Retinal pigment epithelial cell (primary cell): Measurements from ENCODE around the gene SMAD7.

Experiments
- DNase-seq: peaks from one replicate; pipeline ENCODE4 v3.0.0-alpha.2; 2010; ENCODE audit warnings: low read depth
- H3K4me3 ChIP-seq: 2 replicates; pipeline ENCODE4 v1.5.1; 2011; ENCODE audit warnings: mild to moderate bottlenecking, low read length, control low read depth, moderate library complexity
- CTCF ChIP-seq: conservative IDR thresholded peaks from 2 replicates; pipeline ENCODE4 v1.5.1; 2011; ENCODE audit warnings: low read depth, low read length, control low read depth, inconsistent platforms

The SMAD7 gene

DNA sequence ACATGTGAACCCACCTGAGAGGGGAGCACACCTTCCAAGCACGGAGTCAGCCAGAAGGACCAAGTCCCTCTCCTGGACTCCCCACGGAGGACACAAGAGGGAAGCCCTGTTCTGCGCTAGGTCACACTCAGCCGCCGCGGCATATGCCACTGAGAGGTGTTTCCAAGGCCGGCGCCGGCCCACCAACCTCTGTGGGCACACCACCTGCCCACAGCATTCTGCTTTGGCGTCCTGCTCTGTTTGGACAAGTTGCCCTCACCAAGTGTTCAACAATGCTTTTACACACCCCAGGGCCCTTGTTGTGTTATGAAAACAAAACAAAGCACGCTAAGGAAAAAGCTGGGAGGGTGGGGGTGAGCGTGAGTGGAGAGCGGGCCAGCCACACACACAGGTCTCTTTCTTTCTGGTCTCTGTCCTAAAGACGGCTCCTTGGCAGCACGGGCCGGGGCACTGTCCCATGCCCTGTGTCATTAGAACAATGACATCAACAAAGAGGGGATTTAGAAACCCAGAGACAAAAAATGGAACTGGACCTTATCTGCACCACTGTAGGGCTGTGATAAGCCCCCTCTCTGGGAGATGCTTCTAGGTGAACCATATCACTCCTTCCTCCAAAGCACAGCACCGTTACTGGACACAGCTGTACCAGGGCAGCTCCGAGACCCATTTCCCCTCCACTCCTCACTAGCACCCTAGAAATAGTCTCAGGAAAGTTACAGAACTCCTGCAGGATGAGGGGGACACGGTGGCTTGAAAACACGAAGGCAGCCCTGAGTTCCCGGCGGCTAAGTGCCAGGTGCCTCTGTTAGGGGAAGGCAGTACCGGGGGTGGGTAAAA, 17.0 kb downstream of the SMAD7 start:
- DNase-seq, result no peak
- no peak overlapping the region for H3K4me3 ChIP-seq
- no peak for TF ChIP-seq CTCF

DNA sequence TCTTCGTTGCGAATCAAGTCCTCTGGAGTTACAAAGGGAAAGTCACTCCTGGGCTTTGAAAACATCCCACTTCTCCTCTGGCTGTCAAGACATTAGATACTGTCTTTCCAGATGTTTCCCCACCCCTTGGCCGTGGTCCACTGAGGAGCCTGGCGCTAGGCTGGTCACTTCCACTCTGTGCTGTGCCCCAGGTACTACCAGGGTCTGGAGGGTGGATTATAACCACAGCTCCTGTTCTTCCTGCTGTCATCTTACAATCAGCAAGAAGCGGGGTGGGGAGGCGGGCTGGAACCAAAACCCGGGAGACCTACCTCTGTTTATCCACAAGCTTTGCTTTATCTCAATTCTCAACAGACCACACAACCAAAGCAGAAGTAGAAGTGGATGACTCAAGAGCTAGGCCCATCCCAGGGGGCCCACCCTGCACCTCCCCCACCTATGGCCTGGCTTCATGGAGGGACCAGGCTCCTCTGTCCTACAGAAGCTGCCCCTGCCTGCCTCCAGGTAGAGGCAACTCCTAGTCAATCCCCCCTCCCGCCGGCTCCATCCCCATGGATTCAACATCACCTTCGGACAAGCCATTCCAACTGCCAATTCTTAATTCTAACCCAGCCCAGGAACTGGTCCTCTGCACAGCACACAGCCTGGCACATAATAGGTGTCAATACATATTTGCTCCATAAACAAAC, 17.8 kb downstream of the SMAD7 start:
- no peak overlapping the region for H3K4me3 ChIP-seq

DNA sequence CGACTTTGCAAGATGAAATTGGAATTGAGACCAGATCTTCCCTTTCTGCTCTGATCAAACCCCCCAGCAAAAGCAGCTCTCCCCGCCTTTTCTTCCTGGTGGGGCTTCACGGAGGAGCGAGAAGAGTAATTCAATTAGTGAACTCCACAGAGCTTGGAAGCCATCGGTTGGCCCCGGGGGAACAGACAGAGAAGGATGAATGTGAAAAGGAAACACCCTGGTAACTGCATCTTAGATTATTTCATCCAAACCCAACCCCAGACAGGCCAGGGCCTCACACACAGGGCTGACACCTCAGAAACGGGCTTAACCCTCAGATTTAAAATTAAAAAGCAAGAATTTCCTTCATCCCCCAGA, 18.3 kb downstream of the SMAD7 start:
- no peak for DNase-seq
- no peak for TF ChIP-seq CTCF
- no peak overlapping the region for H3K4me3 ChIP-seq

More for the DNA sequence above, 17.8 kb downstream of the SMAD7 start:
- DNase-seq, result no peak
- no peak for TF ChIP-seq CTCF

GRCh38 chr18:48931680-48932461, 18.9 kb downstream of the SMAD7 start:
- DNase-seq, result no peak
- no peak overlapping the region for H3K4me3 ChIP-seq
- no peak for TF ChIP-seq CTCF

GRCh38 chr18:48930926-48931325, 19.8 kb downstream of the SMAD7 start:
- no peak for TF ChIP-seq CTCF
- no peak overlapping the region for H3K4me3 ChIP-seq
- DNase-seq, result no peak

DNA sequence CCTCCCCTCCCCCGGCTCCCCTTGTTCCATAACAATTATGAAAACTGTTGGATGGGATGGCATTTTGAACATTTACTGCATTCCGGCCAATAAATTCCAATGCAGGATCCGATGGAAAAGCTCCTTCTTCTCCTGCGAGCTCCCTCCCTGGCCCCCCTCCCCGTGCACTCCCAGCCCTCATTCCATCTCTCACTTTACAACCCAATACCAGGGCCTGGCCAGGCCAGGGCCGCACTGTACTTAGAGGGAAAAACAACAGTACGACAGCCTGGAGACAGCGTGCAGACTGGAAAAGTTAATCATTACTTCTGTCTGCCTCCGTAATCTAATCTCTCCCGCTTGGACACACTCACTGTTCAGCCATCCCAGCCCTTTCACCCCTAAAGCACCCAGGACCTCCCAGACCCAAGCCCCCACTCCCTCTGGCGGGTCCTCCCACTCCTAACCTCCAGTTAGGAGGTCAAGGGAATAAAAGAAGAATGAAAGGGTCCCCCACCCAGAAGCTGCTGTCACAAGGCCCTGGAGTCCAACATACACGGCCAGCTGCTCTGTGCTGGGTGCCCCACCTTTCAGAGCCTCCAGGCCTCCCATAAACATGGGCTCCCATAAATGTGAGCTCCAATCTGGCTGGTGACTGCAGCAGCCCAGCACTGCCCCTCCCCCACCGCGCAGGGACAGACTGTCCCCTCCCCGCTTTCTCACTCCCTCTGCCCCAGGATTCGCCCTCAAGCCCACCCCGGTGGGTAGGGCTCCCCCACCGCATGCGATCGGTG, 20.6 kb downstream of the SMAD7 start:
- H3K4me3 ChIP-seq, result peak overlapping the region; percentile 19
- no peak for TF ChIP-seq CTCF
- peak; percentile 69 for DNase-seq
